PFSK-1 (cell line): Measurements from ENCODE around the gene CYB5R4.

Experiments
- FOXP2 ChIP-seq: optimal IDR thresholded peaks from 2 replicates; pipeline ENCODE3; 2011; ENCODE audit warnings: borderline replicate concordance, control low read depth, inconsistent platforms; ENCODE audit not compliant: insufficient read depth; ENCODE audit errors: extremely low read length, extremely low read depth
- POLR2AphosphoS5 ChIP-seq: IDR thresholded peaks from 2 replicates; pipeline ENCODE4 v1.6.1; 2012; ENCODE audit warnings: low read depth, mild to moderate bottlenecking, control low read depth, low read length, moderate library complexity
- REST ChIP-seq, 2 experiments: IDR thresholded peaks; 2 replicates each; pipeline versions ENCODE4 v1.6.1 to v1.8.0; 2011 to 2012; ENCODE audit warnings: low read depth in 2 of 2, low read length in 2 of 2, control low read depth in 1 of 2, inconsistent platforms in 1 of 2, mild to moderate bottlenecking in 1 of 2, moderate library complexity in 1 of 2; ENCODE audit not compliant: insufficient read depth in 1 of 2
- SIN3A ChIP-seq: IDR thresholded peaks from 2 replicates; pipeline ENCODE4 v1.6.1; 2012; ENCODE audit warnings: mild to moderate bottlenecking, low read length, moderate library complexity, borderline replicate concordance; ENCODE audit not compliant: insufficient read depth
- TAF1 ChIP-seq: IDR thresholded peaks from 2 replicates; pipeline ENCODE4 v1.6.1; 2012; ENCODE audit warnings: low read length, control low read depth, borderline replicate concordance; ENCODE audit not compliant: insufficient read depth

- TF ChIP-seq REST (IDR thresholded peaks at IDR 0.05; ENCODE audit: insufficient read depth in 1 of 2, low read depth in 2 of 2, low read length in 2 of 2) (no peak), POLR2AphosphoS5 (no peak), SIN3A (no peak), FOXP2 (no peak), TAF1 (no peak)
Observed at GRCh38 chr6:84003131-84003530, 143.6 kb downstream of the CYB5R4 start.
